K562 (cell line): ENCODE data around the gene NUPR1. TPM values are rescaled to one million over a fixed set of nuclear protein-coding genes. Genes with fewer than 3 reads are reported as not detected.

Source experiments
- ATAC-seq: fragments of 200-7000 bp; cut with Tn5 transposase; 3 replicates; pipeline ENCODE4 v1.9.1; 2020; ENCODE audit warnings: moderate library complexity
- BruUV-seq: library from RNA; stranded (reverse); fragments of 400-500 nt; replicated peaks from 2 replicates; lab custom pipeline; 2021; lab: Mats Ljungman, UMichigan
- CTCF ChIA-PET: fragments of 300-600 bp; formaldehyde crosslinking; extraction: SDS; loops from one replicate; lab custom pipeline; 2021; ENCODE audit warnings: low intra/inter-chr PET ratio; lab: Yijun Ruan, JAX
- POLR2A ChIA-PET: fragments of 300-600, 350-650 bp; sonication (Branson Sonifier 250); formaldehyde crosslinking; extraction: SDS; loops from one replicate; lab custom pipeline; 2021; ENCODE audit warnings: antibody characterized with exemption, inconsistent platforms; lab: Yijun Ruan, JAX
- DNase-seq, 4 experiments: peaks; one replicate each; pipeline versions ENCODE4 v3.0.0 to v3.0.0-alpha.2; 2011 to 2018; ENCODE audit warnings: low spot score in 3 of 4, mixed read lengths in 3 of 4; ENCODE audit errors: extremely low read depth in 1 of 4
- FAIRE-seq: peaks from 2 replicates; lab custom pipeline; 2011; peaks lifted over from hg19 to GRCh38; lab: Jason Lieb, UNC
- H2AFZ ChIP-seq: 2 replicates; pipeline ENCODE4 v1.6.0; 2011; ENCODE audit warnings: low read depth, low read length, control low read depth, inconsistent platforms
- H3K27ac ChIP-seq: fragments of 200-600 bp; 3 replicates; pipeline ENCODE4 v1.8.0; 2011; ENCODE audit warnings: low read depth, mild to moderate bottlenecking, control low read depth, inconsistent platforms, low read length, moderate library complexity, mixed read lengths; ENCODE audit errors: extremely low read depth
- H3K27me3 ChIP-seq, 2 experiments: fragments of 300-600 bp in 1 of 2; 2 replicates in 1 of 2; 3 replicates in 1 of 2; pipeline versions ENCODE4 v1.6.0 to v1.8.0; 2011; ENCODE audit warnings: inconsistent platforms in 2 of 2, low read length in 2 of 2, mild to moderate bottlenecking in 1 of 2, mixed read lengths in 1 of 2, moderate library complexity in 1 of 2; ENCODE audit not compliant: control insufficient read depth in 2 of 2, insufficient read depth in 2 of 2
- H3K36me3 ChIP-seq: fragments of 300-600 bp; 3 replicates; pipeline ENCODE4 v1.8.0; 2011; ENCODE audit warnings: mild to moderate bottlenecking, low read length, inconsistent platforms; ENCODE audit not compliant: control insufficient read depth, insufficient read depth
- H3K4me1 ChIP-seq, 2 experiments: fragments of 200-600 bp in 1 of 2; replicated peaks in 1 of 2; 2 replicates in 1 of 2; 3 replicates in 1 of 2; pipeline versions ENCODE4 v1.5.1 to v1.8.0; 2011; ENCODE audit warnings: inconsistent platforms in 2 of 2, low read length in 2 of 2, mild to moderate bottlenecking in 1 of 2, mixed read lengths in 1 of 2, moderate library complexity in 1 of 2; ENCODE audit not compliant: control insufficient read depth in 2 of 2, insufficient read depth in 2 of 2
- H3K4me2 ChIP-seq: 2 replicates; pipeline ENCODE4 v1.6.1; 2011; ENCODE audit warnings: low read length, control low read depth, inconsistent platforms, mixed read lengths; ENCODE audit not compliant: insufficient read depth
- H3K4me3 ChIP-seq: fragments of 200-600 bp; sonication (generic), shearing (Covaris generic); 2 replicates; pipeline ENCODE4 v1.5.1; 2016; ENCODE audit warnings: control low read depth, inconsistent platforms
- H3K79me2 ChIP-seq: fragments of 200-600 bp; 3 replicates; pipeline ENCODE4 v1.8.0; 2011; ENCODE audit warnings: low read length, inconsistent platforms; ENCODE audit not compliant: control insufficient read depth, insufficient read depth
- H3K9ac ChIP-seq, 2 experiments: 2 replicates each; pipeline versions ENCODE4 v1.6.0 to v1.6.1; 2011; ENCODE audit warnings: low read depth in 2 of 2, low read length in 2 of 2, control low read depth in 1 of 2, inconsistent platforms in 1 of 2, mild to moderate bottlenecking in 1 of 2, mixed read lengths in 1 of 2; ENCODE audit not compliant: insufficient read depth in 1 of 2
- H3K9me1 ChIP-seq: one replicate; pipeline ENCODE4 v1.6.0; 2011; ENCODE audit warnings: inconsistent platforms, mild to moderate bottlenecking, low read length, moderate library complexity; ENCODE audit not compliant: control insufficient read depth, insufficient read depth
- H3K9me3 ChIP-seq: replicated peaks from 2 replicates; pipeline ENCODE4 v1.5.1; 2011; ENCODE audit warnings: low read depth, low read length, inconsistent platforms; ENCODE audit not compliant: control insufficient read depth, insufficient read depth
- H4K20me1 ChIP-seq: replicated peaks from 2 replicates; pipeline ENCODE4 v1.6.1; 2011; ENCODE audit warnings: low read length, inconsistent platforms, mixed read lengths; ENCODE audit not compliant: control insufficient read depth, insufficient read depth
- GABPB1 ChIP-seq: sonication (generic); formaldehyde crosslinking; IDR thresholded peaks from 2 replicates; pipeline ENCODE4 v1.8.0; 2022; ENCODE audit warnings: mild to moderate bottlenecking, missing genetic modification reagents
- IFI16 ChIP-seq: fragments of 250-450 bp; sonication (Bioruptor Pico); IDR thresholded peaks from 2 replicates; pipeline ENCODE4 v2.1.2; 2022; ENCODE audit warnings: mild to moderate bottlenecking, inconsistent platforms
- MAFF ChIP-seq: IDR thresholded peaks from 2 replicates; pipeline ENCODE4 v1.6.1; 2012; ENCODE audit warnings: low read length, improper control_type of control experiment
- RFX7 ChIP-seq: fragments of 250-450 bp; sonication (Bioruptor Pico); IDR thresholded peaks from 2 replicates; pipeline ENCODE4 v1.5.1; 2021; ENCODE audit warnings: mild to moderate bottlenecking
- ZC3H8 ChIP-seq: fragments of 450-650 bp; IDR thresholded peaks from 2 replicates; pipeline ENCODE4 v1.6.1; 2017
- ZNF3 ChIP-seq: fragments of 250-450 bp; sonication (Bioruptor Pico); IDR thresholded peaks from 2 replicates; pipeline ENCODE4 v1.5.0; 2021; ENCODE audit warnings: mild to moderate bottlenecking, moderate library complexity
- WGBS: fragments of 100-300 bp; shearing (Covaris generic); methylation state at CpG from one replicate; pipeline ENCODE4 v1.1.6; 2016; ENCODE audit warnings: low coverage, mixed read lengths; ENCODE audit not compliant: insufficient coverage; ENCODE audit errors: missing lambda C conversion rate; 5-methylcytosine and 5-hydroxymethylcytosine counted together
- in situ Hi-C: fragments of 300-500 bp; cut with MboI; formaldehyde crosslinking; loops from 4 replicates; pipeline ENCODE4 v1.15.0; 2018; ENCODE audit warnings: inconsistent platforms, mixed read lengths
- intact Hi-C: fragments of 100-400 bp; cut with micrococcal nuclease; formaldehyde crosslinking; loops from 2 replicates; pipeline ENCODE4 v1.14.2; 2022
- polyA plus RNA-seq, 8 experiments: library from polyadenylated mRNA; depleted of rRNA in 4 of 8; stranded (reverse) in 5 of 8; unstranded in 3 of 8; fragments of >200 nt; fragmentation: Nextera tagmentation in 2 of 8; fragmentation: Illumina TruSeq in 1 of 8; extraction: Ambion mirVana in 2 of 8; extraction: Trizol in 1 of 8; gene quantifications; 2 replicates each; pipeline versions ENCODE4 v1.2.1 to v1.2.3, GENCODE V29; 2011 to 2014; ENCODE audit warnings: inconsistent platforms in 1 of 8, missing spikeins in 1 of 8
- total RNA-seq, 7 experiments: library from RNA; depleted of rRNA in 6 of 7; stranded (reverse); fragments of >200 nt in 6 of 7; fragmentation: Illumina TruSeq in 2 of 7; extraction: Trizol in 2 of 7; gene quantifications; 2 replicates each; pipeline versions ENCODE4 v1.2.1 to v1.2.3, GENCODE V29; 2011 to 2021; ENCODE audit warnings: low replicate concordance in 1 of 7
- TF ChIP-seq, protein P1 (sequence below): sonication (generic); formaldehyde crosslinking; IDR thresholded peaks from 2 replicates; pipeline ENCODE4 v1.8.0; 2023; ENCODE audit warnings: mild to moderate bottlenecking, missing genetic modification reagents

Gene NUPR1
- total and polyA plus RNA-seq, 9 of the 15 experiments (the other 6 are each of a cell fraction or from before 2014, with no cell fraction given): 0.07 to 1.5 (median 0.27) TPM

DNA sequence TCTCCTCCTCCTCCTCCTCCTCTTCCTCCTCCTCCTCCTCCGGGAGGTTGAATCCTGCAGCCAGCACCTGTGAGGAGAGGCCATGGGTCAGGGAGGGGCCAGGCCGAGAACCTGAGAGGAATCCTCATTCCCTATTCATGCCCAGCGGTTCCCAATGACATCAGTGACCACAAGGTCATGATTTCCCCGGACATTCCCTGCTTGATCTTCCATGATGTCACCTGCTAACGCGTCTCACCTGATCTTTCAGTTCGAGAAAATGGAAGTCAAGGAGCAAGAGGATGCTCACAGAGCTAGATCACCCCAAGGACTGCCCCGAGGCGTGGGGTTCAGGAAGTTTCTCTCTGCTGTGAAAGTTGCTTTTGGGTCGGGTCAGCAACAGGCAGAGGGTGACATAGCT lies 38.9 kb downstream of the NUPR1 start:
- Histone ChIP-seq H3K4me1 (peaks cover 4 to 49% of the 10 kb centered on the region in 2 experiments; a peak in 4 of 5 replicates), H3K79me2 (no peaks in the 10 kb centered on the region; the same call in 2 of the 3 replicates), H4K20me1 (no peaks in the 10 kb centered on the region), H3K9ac (peak overlapping the region in 1 of 2 experiments; percentile 13; a peak in 2 of 4 replicates), H3K27ac (no peak overlapping the region), H2AFZ (no peak overlapping the region), H3K9me3 (no peaks in the 10 kb centered on the region), H3K4me3 (no peak overlapping the region), H3K4me2 (no peak overlapping the region), H3K9me1 (no peaks in the 10 kb centered on the region), H3K36me3 (no peaks in the 10 kb centered on the region), H3K27me3 (peaks cover 0 to 19% of the 10 kb centered on the region in 2 experiments; a peak in 2 of 5 replicates)
- FAIRE-seq: no peak
- no peak for TF ChIP-seq ZC3H8
- TF ChIP-seq, protein P1, sequence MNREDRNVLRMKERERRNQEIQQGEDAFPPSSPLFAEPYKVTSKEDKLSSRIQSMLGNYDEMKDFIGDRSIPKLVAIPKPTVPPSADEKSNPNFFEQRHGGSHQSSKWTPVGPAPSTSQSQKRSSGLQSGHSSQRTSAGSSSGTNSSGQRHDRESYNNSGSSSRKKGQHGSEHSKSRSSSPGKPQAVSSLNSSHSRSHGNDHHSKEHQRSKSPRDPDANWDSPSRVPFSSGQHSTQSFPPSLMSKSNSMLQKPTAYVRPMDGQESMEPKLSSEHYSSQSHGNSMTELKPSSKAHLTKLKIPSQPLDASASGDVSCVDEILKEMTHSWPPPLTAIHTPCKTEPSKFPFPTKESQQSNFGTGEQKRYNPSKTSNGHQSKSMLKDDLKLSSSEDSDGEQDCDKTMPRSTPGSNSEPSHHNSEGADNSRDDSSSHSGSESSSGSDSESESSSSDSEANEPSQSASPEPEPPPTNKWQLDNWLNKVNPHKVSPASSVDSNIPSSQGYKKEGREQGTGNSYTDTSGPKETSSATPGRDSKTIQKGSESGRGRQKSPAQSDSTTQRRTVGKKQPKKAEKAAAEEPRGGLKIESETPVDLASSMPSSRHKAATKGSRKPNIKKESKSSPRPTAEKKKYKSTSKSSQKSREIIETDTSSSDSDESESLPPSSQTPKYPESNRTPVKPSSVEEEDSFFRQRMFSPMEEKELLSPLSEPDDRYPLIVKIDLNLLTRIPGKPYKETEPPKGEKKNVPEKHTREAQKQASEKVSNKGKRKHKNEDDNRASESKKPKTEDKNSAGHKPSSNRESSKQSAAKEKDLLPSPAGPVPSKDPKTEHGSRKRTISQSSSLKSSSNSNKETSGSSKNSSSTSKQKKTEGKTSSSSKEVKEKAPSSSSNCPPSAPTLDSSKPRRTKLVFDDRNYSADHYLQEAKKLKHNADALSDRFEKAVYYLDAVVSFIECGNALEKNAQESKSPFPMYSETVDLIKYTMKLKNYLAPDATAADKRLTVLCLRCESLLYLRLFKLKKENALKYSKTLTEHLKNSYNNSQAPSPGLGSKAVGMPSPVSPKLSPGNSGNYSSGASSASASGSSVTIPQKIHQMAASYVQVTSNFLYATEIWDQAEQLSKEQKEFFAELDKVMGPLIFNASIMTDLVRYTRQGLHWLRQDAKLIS (CRISPR knock-in tag): no peak
- TF ChIP-seq RFX7 (CRISPR knock-in tag): no peak
- TF ChIP-seq MAFF: no peak
- TF ChIP-seq ZNF3 (CRISPR knock-in tag): no peak
- TF ChIP-seq IFI16 (CRISPR knock-in tag): no peak
- TF ChIP-seq GABPB1 (CRISPR knock-in tag): no peak
- POLR2A ChIA-PET: no interaction called here
- WGBS: 27% methylated on average over 10 of the region's 10 CpGs
- BruUV-seq: no TSS peak
- no peak for DNase-seq
- intact Hi-C loops (no loop called here), in situ Hi-C loops (loop anchor here (25.0 kb wide), 1 partner anchor 1712 kb away; no protein-coding TSS in a partner anchor)
- ATAC-seq: no peak
- CTCF ChIA-PET: no interaction called here
